OCI-LY1 (cell line): ENCODE results near the gene CREB5.

Experiments
- H2AFZ ChIP-seq: fragments of 200-600 bp; sonication (generic), shearing (Covaris generic); 2 replicates; pipeline ENCODE4 v1.6.0; 2014; ENCODE audit warnings: antibody characterized with exemption, mild to moderate bottlenecking, low read length
- H3F3A ChIP-seq: fragments of 200-600 bp; sonication (generic), shearing (Covaris generic); 2 replicates; pipeline ENCODE4 v1.6.0; 2014; ENCODE audit warnings: mild to moderate bottlenecking, antibody characterized with exemption, low read length, moderate library complexity; ENCODE audit not compliant: insufficient read depth
- H3K27ac ChIP-seq: fragments of 200-600 bp; sonication (generic); 2 replicates; pipeline ENCODE4 v1.5.1; 2014; ENCODE audit warnings: low read length, mixed run types, mild to moderate bottlenecking, low read depth; ENCODE audit not compliant: poor library complexity, severe bottlenecking
- H3K27me3 ChIP-seq: fragments of 200-600 bp; sonication (generic); 2 replicates; pipeline ENCODE4 v1.6.0; 2014; ENCODE audit warnings: antibody characterized with exemption, mild to moderate bottlenecking, low read length, moderate library complexity; ENCODE audit not compliant: insufficient read depth
- H3K36me3 ChIP-seq: fragments of 200-600 bp; sonication (generic); 2 replicates; pipeline ENCODE4 v1.6.1; 2014; ENCODE audit warnings: mild to moderate bottlenecking, antibody characterized with exemption, low read length, moderate library complexity, mixed read lengths; ENCODE audit not compliant: insufficient read depth
- H3K4me1 ChIP-seq: fragments of 200-600 bp; sonication (generic); 2 replicates; pipeline ENCODE4 v1.5.1; 2014; ENCODE audit warnings: mild to moderate bottlenecking, low read length, moderate library complexity; ENCODE audit not compliant: insufficient read depth, severe bottlenecking
- H3K4me2 ChIP-seq: fragments of 200-600 bp; sonication (generic), shearing (Covaris generic); 2 replicates; pipeline ENCODE4 v1.6.1; 2014; ENCODE audit warnings: low read length
- H3K4me3 ChIP-seq: fragments of 200-600 bp; sonication (generic); 2 replicates; pipeline ENCODE4 v1.5.1; 2014; ENCODE audit warnings: low read length, low read depth, mild to moderate bottlenecking, mixed read lengths; ENCODE audit not compliant: poor library complexity, severe bottlenecking
- H3K79me2 ChIP-seq: fragments of 200-600 bp; shearing (Covaris generic); 2 replicates; pipeline ENCODE4 v1.6.1; 2016; ENCODE audit warnings: mixed run types, low read length, mixed read lengths; ENCODE audit not compliant: insufficient read depth
- H3K9ac ChIP-seq: fragments of 200-600 bp; sonication (generic), shearing (Covaris generic); 2 replicates; pipeline ENCODE4 v1.6.1; 2014; ENCODE audit warnings: mild to moderate bottlenecking, low read length, mixed read lengths
- H3K9me2 ChIP-seq: fragments of 200-600 bp; sonication (generic), shearing (Covaris generic); 2 replicates; pipeline ENCODE4 v1.6.1; 2014; ENCODE audit warnings: low read depth, mild to moderate bottlenecking, low read length, mixed read lengths
- H3K9me3 ChIP-seq: fragments of 200-600 bp; shearing (Covaris generic); 2 replicates; pipeline ENCODE4 v1.6.1; 2014; ENCODE audit warnings: low read length, mixed read lengths
- H4K20me1 ChIP-seq: fragments of 200-600 bp; sonication (generic), shearing (Covaris generic); 2 replicates; pipeline ENCODE4 v1.6.0; 2016; ENCODE audit warnings: mild to moderate bottlenecking, low read length; ENCODE audit not compliant: insufficient read depth
- CTCF ChIP-seq: fragments of 200-600 bp; sonication (generic), shearing (Covaris generic); IDR thresholded peaks from 2 replicates; pipeline ENCODE4 v1.5.1; 2017; ENCODE audit warnings: mild to moderate bottlenecking, antibody characterized with exemption, low read length, moderate library complexity, mixed read lengths
- EZH2 ChIP-seq: fragments of 200-600 bp; sonication (generic), shearing (Covaris generic); IDR thresholded peaks from 2 replicates; pipeline ENCODE4 v1.8.0; 2017; ENCODE audit warnings: borderline replicate concordance, mixed run types, mild to moderate bottlenecking, antibody characterized with exemption, low read length, moderate library complexity, mixed read lengths

The CREB5 gene

GRCh38 chr7:28645866-28646265, 233.5 kb downstream of the CREB5 start:
- Histone ChIP-seq H3K27ac (no peak overlapping the region), H3K9me3 (no peaks in the 10 kb centered on the region), H3K36me3 (no peaks in the 10 kb centered on the region; the same call in 1 of the 2 replicates), H3K79me2 (no peaks in the 10 kb centered on the region), H4K20me1 (no peaks in the 10 kb centered on the region), H3K27me3 (no peaks in the 10 kb centered on the region), H3F3A (no peaks in the 10 kb centered on the region), H3K4me1 (no peaks in the 10 kb centered on the region), H2AFZ (no peak overlapping the region), H3K9ac (no peak overlapping the region), H3K4me3 (no peak overlapping the region), H3K4me2 (no peak overlapping the region), H3K9me2 (no peaks in the 10 kb centered on the region)
- TF ChIP-seq CTCF = no peak
- no peak for TF ChIP-seq EZH2

- no peaks in the 10 kb centered on the region for H3K4me1 ChIP-seq
- H3K9me2 ChIP-seq = no peaks in the 10 kb centered on the region
- no peaks in the 10 kb centered on the region for H3F3A ChIP-seq
- H3K9ac ChIP-seq = no peak overlapping the region
- H3K4me3 ChIP-seq = no peak overlapping the region
- H3K4me2 ChIP-seq = no peak overlapping the region
- no peaks in the 10 kb centered on the region for H3K79me2 ChIP-seq
- H2AFZ ChIP-seq = no peak overlapping the region
- no peak overlapping the region for H3K27ac ChIP-seq
- no peaks in the 10 kb centered on the region for H3K9me3 ChIP-seq
- no peaks in the 10 kb centered on the region for H4K20me1 ChIP-seq
- H3K27me3 ChIP-seq = no peaks in the 10 kb centered on the region
- TF ChIP-seq EZH2 = no peak
- no peak for TF ChIP-seq CTCF
- H3K36me3 ChIP-seq = no peaks in the 10 kb centered on the region; the same call in 1 of the 2 replicates
These were observed 234.2 kb downstream of the CREB5 start for GRCh38 chr7:28646376-28647075.

- no peaks in the 10 kb centered on the region for H3K79me2 ChIP-seq
- no peaks in the 10 kb centered on the region; the same call in 1 of the 2 replicates for H3K36me3 ChIP-seq
These were observed 234.7 kb downstream of the CREB5 start for GRCh38 chr7:28647076-28647421.

More at GRCh38 chr7:28647076-28647421, 234.7 kb downstream of the CREB5 start:
- no peak overlapping the region for H2AFZ ChIP-seq
- H4K20me1 ChIP-seq = no peaks in the 10 kb centered on the region
- no peaks in the 10 kb centered on the region for H3F3A ChIP-seq
- H3K4me2 ChIP-seq = no peak overlapping the region
- H3K9me2 ChIP-seq = no peaks in the 10 kb centered on the region
- no peaks in the 10 kb centered on the region for H3K4me1 ChIP-seq
- TF ChIP-seq EZH2 (no peak), CTCF (no peak)
- H3K4me3 ChIP-seq = no peak overlapping the region
- H3K27me3 ChIP-seq = no peaks in the 10 kb centered on the region
- no peaks in the 10 kb centered on the region for H3K9me3 ChIP-seq
- no peak overlapping the region for H3K27ac ChIP-seq
- H3K9ac ChIP-seq = no peak overlapping the region
